ENCODE results near the gene MX2.

MX2 gene

DNA sequence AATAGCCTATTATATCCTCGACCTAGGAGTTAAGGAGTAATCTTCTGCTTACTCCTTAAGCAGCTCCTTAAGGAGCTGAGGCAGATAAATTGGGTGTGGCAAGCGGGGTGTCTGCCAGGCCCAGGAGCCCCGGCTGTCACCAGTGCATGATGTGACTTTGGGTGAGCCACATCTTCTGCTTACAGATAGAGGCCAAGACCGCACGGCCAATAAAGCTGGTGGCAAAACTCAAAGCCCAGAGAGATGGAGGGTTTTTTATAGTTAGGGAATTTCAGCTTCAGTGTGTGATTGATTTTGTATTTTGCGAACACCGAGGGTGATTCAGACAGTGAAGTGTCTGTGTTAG lies 9.8 kb downstream of the MX2 start:
- no peak overlapping the region for H3K9ac ChIP-seq (ENCODE audit: low read depth in 1 of 2, low read length in 2 of 2)
- peaks cover 3 to 17% of the 10 kb centered on the region in 2 donors for H3K4me1 ChIP-seq (ENCODE audit: control insufficient read depth in 2 of 2, insufficient read depth in 2 of 2, low read length in 2 of 2)

DNA sequence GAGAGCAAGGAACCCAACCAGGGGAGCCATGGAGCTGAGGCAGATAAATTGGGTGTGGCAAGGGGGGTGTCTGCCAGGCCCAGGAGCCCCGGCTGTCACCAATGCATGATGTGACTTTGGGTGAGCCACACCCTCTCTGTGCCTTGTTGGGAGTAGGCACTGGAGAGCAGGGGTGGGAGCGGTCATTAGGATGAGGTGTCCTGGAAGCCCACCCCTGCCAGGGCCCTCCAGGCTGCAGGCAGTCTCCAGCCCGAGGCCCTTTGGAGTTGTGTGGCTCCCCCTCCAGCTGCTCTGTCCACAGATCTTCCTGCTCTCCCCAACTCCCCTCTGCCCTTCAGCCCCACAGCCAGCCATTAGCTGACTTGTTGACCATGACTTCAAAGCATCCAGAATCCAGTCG lies 11.4 kb downstream of the MX2 start:
- peaks cover 0 to 2% of the 10 kb centered on the region in 2 donors for H3K27me3 ChIP-seq (ENCODE audit: control insufficient read depth in 2 of 2, insufficient read depth in 2 of 2, low read length in 2 of 2)
- H3K9ac ChIP-seq (ENCODE audit: low read depth in 1 of 2, low read length in 2 of 2) = no peak overlapping the region
- H3K4me3 ChIP-seq (ENCODE audit: low read length in 2 of 2) = no peak overlapping the region
- no peaks in the 10 kb centered on the region for H3K9me3 ChIP-seq (ENCODE audit: control insufficient read depth in 2 of 2, low read length in 2 of 2)
- H3K36me3 ChIP-seq (ENCODE audit: control insufficient read depth in 2 of 2, insufficient read depth in 2 of 2, low read length in 2 of 2) = no peaks in the 10 kb centered on the region
- peaks cover 0 to 4% of the 10 kb centered on the region in 2 donors for H3K4me1 ChIP-seq (ENCODE audit: control insufficient read depth in 2 of 2, insufficient read depth in 2 of 2, low read length in 2 of 2)
- no peak overlapping the region for H3K27ac ChIP-seq (ENCODE audit: low read depth in 2 of 2, low read length in 2 of 2)

More for the DNA sequence above, 9.8 kb downstream of the MX2 start:
- Histone ChIP-seq H3K36me3 (ENCODE audit: control insufficient read depth in 2 of 2, insufficient read depth in 2 of 2, low read length in 2 of 2) (no peaks in the 10 kb centered on the region), H3K27ac (ENCODE audit: low read depth in 2 of 2, low read length in 2 of 2) (no peak overlapping the region), H3K9me3 (ENCODE audit: control insufficient read depth in 2 of 2, low read length in 2 of 2) (no peaks in the 10 kb centered on the region), H3K4me3 (ENCODE audit: low read length in 2 of 2) (no peak overlapping the region), H3K27me3 (ENCODE audit: control insufficient read depth in 2 of 2, insufficient read depth in 2 of 2, low read length in 2 of 2) (peaks cover 0 to 2% of the 10 kb centered on the region in 2 donors)

DNA sequence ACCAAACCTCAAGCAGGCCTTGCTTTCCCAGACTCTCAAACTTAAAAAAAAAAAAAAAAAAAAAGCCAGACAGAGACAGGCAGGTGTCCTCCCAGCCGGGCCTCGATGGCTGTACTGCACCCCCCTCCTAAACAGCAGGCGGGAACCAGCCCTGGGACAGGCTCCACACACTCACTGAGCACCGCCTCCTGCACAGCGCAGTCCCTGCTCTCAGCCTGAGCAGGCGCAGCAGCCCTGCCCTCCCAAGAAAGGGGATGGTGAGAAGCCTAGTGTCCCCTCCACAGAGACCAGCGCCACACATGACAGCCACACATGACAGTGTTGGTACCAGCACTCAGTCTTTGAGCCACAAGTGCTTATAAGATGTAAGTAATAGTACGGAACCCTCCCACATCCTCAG lies 11.9 kb downstream of the MX2 start:
- H3K27ac ChIP-seq (ENCODE audit: low read depth in 2 of 2, low read length in 2 of 2) = no peak overlapping the region
- H3K4me3 ChIP-seq (ENCODE audit: low read length in 2 of 2) = no peak overlapping the region
- peaks cover 0 to 2% of the 10 kb centered on the region in 2 donors for H3K4me1 ChIP-seq (ENCODE audit: control insufficient read depth in 2 of 2, insufficient read depth in 2 of 2, low read length in 2 of 2)
- H3K27me3 ChIP-seq (ENCODE audit: control insufficient read depth in 2 of 2, insufficient read depth in 2 of 2, low read length in 2 of 2) = peaks cover 0 to 2% of the 10 kb centered on the region in 2 donors
- no peaks in the 10 kb centered on the region for H3K9me3 ChIP-seq (ENCODE audit: control insufficient read depth in 2 of 2, low read length in 2 of 2)
- H3K9ac ChIP-seq (ENCODE audit: low read depth in 1 of 2, low read length in 2 of 2) = no peak overlapping the region
- H3K36me3 ChIP-seq (ENCODE audit: control insufficient read depth in 2 of 2, insufficient read depth in 2 of 2, low read length in 2 of 2) = no peaks in the 10 kb centered on the region

DNA sequence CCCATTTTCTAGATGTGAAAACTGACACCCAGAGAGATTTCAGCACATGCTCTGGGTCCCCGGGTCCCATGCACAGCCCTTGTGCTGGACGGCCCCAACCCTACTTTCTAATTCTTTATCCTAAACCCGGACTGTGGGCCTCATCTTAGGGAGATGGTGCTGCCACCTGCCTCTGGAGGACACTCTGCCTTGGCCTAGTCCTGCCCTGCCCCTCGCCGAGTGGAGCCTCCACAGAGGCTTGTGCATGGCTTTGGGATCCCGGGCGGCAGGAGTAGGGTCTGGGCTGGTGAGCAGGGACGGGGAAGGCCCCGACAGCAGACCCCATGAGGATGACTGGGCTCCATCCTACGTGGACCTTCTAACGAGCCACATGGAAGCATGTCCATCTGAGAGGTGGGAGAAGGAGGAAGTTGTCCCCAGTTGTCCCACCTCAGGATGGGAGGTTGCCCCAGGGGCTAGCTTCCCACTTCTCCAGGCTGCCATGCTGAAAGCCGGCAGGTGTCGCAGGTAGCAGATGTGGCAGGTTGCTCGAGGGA lies 12.4 kb downstream of the MX2 start:
- Histone ChIP-seq H3K4me1 (ENCODE audit: control insufficient read depth in 2 of 2, insufficient read depth in 2 of 2, low read length in 2 of 2) (no peaks in the 10 kb centered on the region), H3K27me3 (ENCODE audit: control insufficient read depth in 2 of 2, insufficient read depth in 2 of 2, low read length in 2 of 2) (peaks cover 0 to 2% of the 10 kb centered on the region in 2 donors), H3K9me3 (ENCODE audit: control insufficient read depth in 2 of 2, low read length in 2 of 2) (no peaks in the 10 kb centered on the region), H3K4me3 (ENCODE audit: low read length in 2 of 2) (no peak overlapping the region), H3K9ac (ENCODE audit: low read depth in 1 of 2, low read length in 2 of 2) (no peak overlapping the region), H3K27ac (ENCODE audit: low read depth in 2 of 2, low read length in 2 of 2) (no peak overlapping the region), H3K36me3 (ENCODE audit: control insufficient read depth in 2 of 2, insufficient read depth in 2 of 2, low read length in 2 of 2) (no peaks in the 10 kb centered on the region)

DNA sequence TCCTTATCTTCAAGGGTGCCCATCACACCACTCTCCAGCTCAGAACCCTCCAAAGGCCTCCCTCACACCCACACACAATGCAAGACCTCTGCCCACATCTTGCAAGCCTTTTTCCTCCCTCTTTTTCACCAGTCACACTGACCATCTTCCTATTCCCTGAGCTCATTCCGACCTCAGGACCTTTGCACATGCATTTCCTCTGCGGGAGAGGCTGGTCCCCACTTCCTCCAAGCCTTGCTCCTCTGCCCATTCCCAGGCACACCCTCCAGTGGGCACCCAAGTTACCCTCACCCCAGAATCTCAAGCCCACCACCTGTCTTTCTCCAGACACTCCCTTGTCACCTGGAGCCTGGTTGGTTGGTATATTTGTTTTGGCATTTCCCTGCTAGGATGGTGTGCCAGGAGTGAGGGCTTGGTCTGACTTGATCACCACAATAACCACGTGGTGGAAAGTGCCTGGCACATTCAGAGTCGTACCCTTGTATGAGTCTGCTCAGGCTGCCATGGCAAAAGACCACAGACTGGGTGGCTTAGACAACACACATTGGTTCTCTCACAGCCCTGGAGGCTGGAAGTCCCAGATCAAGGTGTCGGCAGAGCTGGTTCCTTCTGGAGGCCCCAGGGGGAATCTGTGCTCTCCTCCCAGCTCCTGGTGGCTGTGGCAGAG lies 13.2 kb downstream of the MX2 start:
- no peak overlapping the region for H3K4me3 ChIP-seq (ENCODE audit: low read length in 2 of 2)
- H3K4me1 ChIP-seq (ENCODE audit: control insufficient read depth in 2 of 2, insufficient read depth in 2 of 2, low read length in 2 of 2) = no peaks in the 10 kb centered on the region
- H3K27me3 ChIP-seq (ENCODE audit: control insufficient read depth in 2 of 2, insufficient read depth in 2 of 2, low read length in 2 of 2) = no peaks in the 10 kb centered on the region
- H3K27ac ChIP-seq (ENCODE audit: low read depth in 2 of 2, low read length in 2 of 2) = no peak overlapping the region
- no peaks in the 10 kb centered on the region for H3K9me3 ChIP-seq (ENCODE audit: control insufficient read depth in 2 of 2, low read length in 2 of 2)
- peaks cover 0 to 2% of the 10 kb centered on the region in 2 donors for H3K36me3 ChIP-seq (ENCODE audit: control insufficient read depth in 2 of 2, insufficient read depth in 2 of 2, low read length in 2 of 2)
- no peak overlapping the region for H3K9ac ChIP-seq (ENCODE audit: low read depth in 1 of 2, low read length in 2 of 2)

DNA sequence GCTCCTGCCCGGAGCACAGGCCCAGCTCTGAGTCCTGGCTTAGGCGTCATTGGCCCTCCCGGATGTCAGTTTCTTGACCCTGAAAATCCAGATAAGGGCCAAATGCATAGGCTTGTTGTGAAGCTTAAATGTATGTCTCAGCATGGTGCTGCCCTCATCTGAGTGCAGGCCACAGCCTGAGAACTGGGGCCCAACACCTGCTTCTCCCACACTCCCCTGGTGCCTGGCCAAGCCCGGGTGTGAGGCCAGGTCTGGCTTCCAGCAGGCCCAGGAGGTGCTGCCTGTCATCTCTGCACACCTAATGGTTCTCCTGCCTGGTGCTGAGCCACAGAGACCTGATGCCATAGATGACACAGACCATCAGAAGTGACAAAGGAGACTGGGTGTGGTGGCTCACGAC lies 14.0 kb downstream of the MX2 start:
- Histone ChIP-seq H3K27me3 (ENCODE audit: control insufficient read depth in 2 of 2, insufficient read depth in 2 of 2, low read length in 2 of 2) (no peaks in the 10 kb centered on the region), H3K9ac (ENCODE audit: low read depth in 1 of 2, low read length in 2 of 2) (no peak overlapping the region), H3K9me3 (ENCODE audit: control insufficient read depth in 2 of 2, low read length in 2 of 2) (no peaks in the 10 kb centered on the region), H3K36me3 (ENCODE audit: control insufficient read depth in 2 of 2, insufficient read depth in 2 of 2, low read length in 2 of 2) (peaks cover 0 to 8% of the 10 kb centered on the region in 2 donors), H3K4me1 (ENCODE audit: control insufficient read depth in 2 of 2, insufficient read depth in 2 of 2, low read length in 2 of 2) (no peaks in the 10 kb centered on the region), H3K27ac (ENCODE audit: low read depth in 2 of 2, low read length in 2 of 2) (no peak overlapping the region), H3K4me3 (ENCODE audit: low read length in 2 of 2) (no peak overlapping the region)

DNA sequence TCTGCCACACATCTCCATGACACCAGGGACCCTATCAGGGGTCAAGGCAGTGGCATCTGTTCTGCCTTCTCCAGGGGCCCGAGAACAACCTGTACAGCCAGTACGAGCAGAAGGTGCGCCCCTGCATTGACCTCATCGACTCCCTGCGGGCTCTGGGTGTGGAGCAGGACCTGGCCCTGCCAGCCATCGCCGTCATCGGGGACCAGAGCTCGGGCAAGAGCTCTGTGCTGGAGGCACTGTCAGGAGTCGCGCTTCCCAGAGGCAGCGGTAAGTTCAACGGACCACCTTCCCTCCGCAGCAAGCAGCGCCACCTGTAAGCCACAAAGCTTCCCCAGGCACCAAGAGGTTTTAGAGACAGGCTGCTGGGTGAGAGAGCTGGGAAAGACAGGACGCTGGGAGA lies 15.9 kb downstream of the MX2 start:
- no peaks in the 10 kb centered on the region for H3K27me3 ChIP-seq (ENCODE audit: control insufficient read depth in 2 of 2, insufficient read depth in 2 of 2, low read length in 2 of 2)
- H3K36me3 ChIP-seq (ENCODE audit: control insufficient read depth in 2 of 2, insufficient read depth in 2 of 2, low read length in 2 of 2) = peaks cover 0 to 10% of the 10 kb centered on the region in 2 donors
- H3K4me1 ChIP-seq (ENCODE audit: control insufficient read depth in 2 of 2, insufficient read depth in 2 of 2, low read length in 2 of 2) = no peaks in the 10 kb centered on the region
- H3K27ac ChIP-seq (ENCODE audit: low read depth in 2 of 2, low read length in 2 of 2) = no peak overlapping the region
- no peaks in the 10 kb centered on the region for H3K9me3 ChIP-seq (ENCODE audit: control insufficient read depth in 2 of 2, low read length in 2 of 2)
- H3K4me3 ChIP-seq (ENCODE audit: low read length in 2 of 2) = no peak overlapping the region
- H3K9ac ChIP-seq (ENCODE audit: low read depth in 1 of 2, low read length in 2 of 2) = no peak overlapping the region

DNA sequence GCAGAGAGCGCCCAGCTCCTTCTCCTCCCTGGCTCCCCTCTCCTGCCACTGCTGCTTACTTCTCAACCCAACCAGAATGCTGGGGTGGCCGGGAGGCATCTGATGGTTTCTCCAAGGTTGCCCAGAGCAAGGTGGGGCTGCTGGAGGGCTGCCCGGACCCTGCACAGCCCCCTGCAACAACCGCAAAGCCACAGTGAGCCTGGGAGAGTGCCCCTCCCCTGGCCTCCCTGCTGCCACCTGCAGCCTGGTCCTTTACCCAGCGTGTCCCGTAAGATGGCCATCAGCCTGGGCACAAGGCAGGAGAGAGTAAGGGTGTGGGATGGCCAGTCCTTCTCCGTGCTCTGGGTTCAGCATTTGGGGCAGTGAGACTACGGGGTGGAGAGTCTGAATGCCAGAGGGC lies 17.0 kb downstream of the MX2 start:
- H3K36me3 ChIP-seq (ENCODE audit: control insufficient read depth in 2 of 2, insufficient read depth in 2 of 2, low read length in 2 of 2) = peaks cover 0 to 10% of the 10 kb centered on the region in 2 donors
- no peaks in the 10 kb centered on the region for H3K4me1 ChIP-seq (ENCODE audit: control insufficient read depth in 2 of 2, insufficient read depth in 2 of 2, low read length in 2 of 2)
- H3K27ac ChIP-seq (ENCODE audit: low read depth in 2 of 2, low read length in 2 of 2) = no peak overlapping the region
- no peak overlapping the region for H3K9ac ChIP-seq (ENCODE audit: low read depth in 1 of 2, low read length in 2 of 2)
- H3K4me3 ChIP-seq (ENCODE audit: low read length in 2 of 2) = no peak overlapping the region
- no peaks in the 10 kb centered on the region for H3K9me3 ChIP-seq (ENCODE audit: control insufficient read depth in 2 of 2, low read length in 2 of 2)
- H3K27me3 ChIP-seq (ENCODE audit: control insufficient read depth in 2 of 2, insufficient read depth in 2 of 2, low read length in 2 of 2) = no peaks in the 10 kb centered on the region

DNA sequence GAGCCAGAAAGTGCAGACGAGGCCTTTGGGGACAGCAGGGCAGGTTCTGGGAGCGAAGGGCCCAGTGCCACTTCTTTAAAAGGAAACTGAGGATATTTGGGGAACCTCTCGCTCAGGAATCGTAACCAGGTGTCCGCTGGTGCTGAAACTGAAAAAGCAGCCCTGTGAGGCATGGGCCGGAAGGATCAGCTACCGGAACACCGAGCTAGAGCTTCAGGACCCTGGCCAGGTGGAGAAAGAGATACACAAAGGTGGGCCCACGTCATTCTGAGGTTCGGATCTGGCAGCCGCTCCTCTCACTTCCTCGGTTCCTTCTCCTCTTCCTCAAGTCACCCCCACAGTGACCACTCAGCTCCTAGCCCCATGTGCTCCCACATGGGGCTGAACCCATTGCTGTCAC lies 18.1 kb downstream of the MX2 start:
- Histone ChIP-seq H3K27ac (ENCODE audit: low read depth in 2 of 2, low read length in 2 of 2) (no peak overlapping the region), H3K4me3 (ENCODE audit: low read length in 2 of 2) (no peak overlapping the region), H3K36me3 (ENCODE audit: control insufficient read depth in 2 of 2, insufficient read depth in 2 of 2, low read length in 2 of 2) (peaks cover 0 to 10% of the 10 kb centered on the region in 2 donors), H3K9ac (ENCODE audit: low read depth in 1 of 2, low read length in 2 of 2) (no peak overlapping the region), H3K27me3 (ENCODE audit: control insufficient read depth in 2 of 2, insufficient read depth in 2 of 2, low read length in 2 of 2) (no peaks in the 10 kb centered on the region), H3K9me3 (ENCODE audit: control insufficient read depth in 2 of 2, low read length in 2 of 2) (no peaks in the 10 kb centered on the region), H3K4me1 (ENCODE audit: control insufficient read depth in 2 of 2, insufficient read depth in 2 of 2, low read length in 2 of 2) (no peaks in the 10 kb centered on the region)

DNA sequence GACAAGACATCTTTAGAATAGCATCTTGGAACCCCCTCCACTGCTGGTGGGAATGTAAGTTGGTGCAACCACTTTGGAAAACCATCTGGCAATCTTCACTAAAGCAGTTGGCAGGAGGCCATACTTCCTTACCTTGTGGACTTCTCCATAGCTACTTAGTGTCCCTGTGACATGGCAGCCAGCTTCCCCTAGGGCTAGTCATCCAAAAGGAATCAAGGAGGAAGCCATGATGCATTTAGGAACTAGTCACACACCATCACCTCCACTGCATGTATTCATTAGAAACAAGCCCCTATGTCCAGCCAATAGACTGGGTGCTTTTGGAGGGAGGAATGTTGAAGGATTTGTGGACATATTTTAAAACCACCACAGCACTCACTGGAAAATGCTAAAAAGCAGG lies 19.9 kb downstream of the MX2 start:
- Histone ChIP-seq H3K4me1 (ENCODE audit: control insufficient read depth in 2 of 2, insufficient read depth in 2 of 2, low read length in 2 of 2) (no peaks in the 10 kb centered on the region), H3K27ac (ENCODE audit: low read depth in 2 of 2, low read length in 2 of 2) (no peak overlapping the region), H3K9ac (ENCODE audit: low read depth in 1 of 2, low read length in 2 of 2) (no peak overlapping the region), H3K27me3 (ENCODE audit: control insufficient read depth in 2 of 2, insufficient read depth in 2 of 2, low read length in 2 of 2) (no peaks in the 10 kb centered on the region), H3K9me3 (ENCODE audit: control insufficient read depth in 2 of 2, low read length in 2 of 2) (no peaks in the 10 kb centered on the region), H3K4me3 (ENCODE audit: low read length in 2 of 2) (no peak overlapping the region), H3K36me3 (ENCODE audit: control insufficient read depth in 2 of 2, insufficient read depth in 2 of 2, low read length in 2 of 2) (peaks cover 0 to 10% of the 10 kb centered on the region in 2 donors)

All from mucosa of rectum (tissue), 2 donors.